CD4-positive, alpha-beta T cell (primary cell): ENCODE measurements around the gene DPEP2NB. TPM values are rescaled to one million over a fixed set of nuclear protein-coding genes. Genes with fewer than 3 reads are reported as not detected.

Experiments
- ATAC-seq: fragments of 200-7000 bp; cut with Tn5 transposase; one replicate; pipeline ENCODE4 v1.10.0; 2022; ENCODE audit warnings: mild to moderate bottlenecking; ENCODE audit not compliant: poor library complexity
- CTCF ChIA-PET: fragments of 350-600 bp; sonication (Branson Sonifier 250); formaldehyde crosslinking; loops from one replicate; lab custom pipeline; 2021; ENCODE audit warnings: antibody characterized with exemption, inconsistent platforms; lab: Charles Lee
- POLR2A ChIA-PET: fragments of 350-600 bp; sonication (Branson Sonifier 250); formaldehyde crosslinking; loops from one replicate; lab custom pipeline; 2021; ENCODE audit warnings: antibody characterized with exemption, inconsistent platforms; lab: Charles Lee
- DNase-seq, 14 experiments: peaks; one replicate each; pipeline ENCODE4 v3.0.0-alpha.2; 2013 to 2020; ENCODE audit warnings: mixed read lengths in 2 of 14
- H3K27ac ChIP-seq, 2 donors: one replicate each; pipeline versions ENCODE4 v1.5.1 to v1.7.0; 2013; ENCODE audit warnings: low read length in 2 of 2, low read depth in 1 of 2, mild to moderate bottlenecking in 1 of 2
- H3K27me3 ChIP-seq, 2 experiments: 1 replicate in 1 of 2; 2 replicates in 1 of 2; pipeline versions ENCODE4 v1.6.1 to v1.7.0; 2013; ENCODE audit warnings: low read length in 2 of 2, control low read depth in 1 of 2, mild to moderate bottlenecking in 1 of 2, moderate library complexity in 1 of 2; ENCODE audit not compliant: insufficient read depth in 2 of 2, control insufficient read depth in 1 of 2
- H3K36me3 ChIP-seq: one replicate; pipeline ENCODE4 v1.6.1; 2013; ENCODE audit warnings: low read length, control low read depth; ENCODE audit not compliant: insufficient read depth
- H3K4me1 ChIP-seq: one replicate; pipeline ENCODE4 v1.6.1; 2013; ENCODE audit warnings: low read length, control low read depth; ENCODE audit not compliant: insufficient read depth
- H3K4me3 ChIP-seq: one replicate; pipeline ENCODE4 v1.5.1; 2013; ENCODE audit warnings: mild to moderate bottlenecking, low read length, moderate library complexity
- H3K9me3 ChIP-seq, 2 experiments: 1 replicate in 1 of 2; 2 replicates in 1 of 2; pipeline versions ENCODE4 v1.6.1 to v1.7.0; 2013; ENCODE audit warnings: low read length in 2 of 2, mild to moderate bottlenecking in 2 of 2, control low read depth in 1 of 2, moderate library complexity in 1 of 2; ENCODE audit not compliant: control insufficient read depth in 1 of 2, insufficient read depth in 1 of 2
- H3K27ac Mint-ChIP-seq: one replicate; pipeline ENCODE4 v1.8.0; 2020; ENCODE audit warnings: mixed read lengths
- H3K27me3 Mint-ChIP-seq: one replicate; pipeline ENCODE4 v1.8.0; 2021; ENCODE audit warnings: mixed read lengths
- H3K36me3 Mint-ChIP-seq: one replicate; pipeline ENCODE4 v1.8.0; 2021; ENCODE audit warnings: low read depth, mixed read lengths
- H3K4me1 Mint-ChIP-seq: one replicate; pipeline ENCODE4 v1.8.0; 2021; ENCODE audit warnings: low read depth, mixed read lengths
- H3K4me3 Mint-ChIP-seq: one replicate; pipeline ENCODE4 v1.8.0; 2020; ENCODE audit warnings: mild to moderate bottlenecking, mixed read lengths
- H3K9me3 Mint-ChIP-seq: one replicate; pipeline ENCODE4 v1.8.0; 2020; ENCODE audit warnings: mixed read lengths
- intact Hi-C, 2 experiments: fragments of 100-400 bp; cut with DNase I in 1 of 2; cut with micrococcal nuclease in 1 of 2; formaldehyde crosslinking; loops; one replicate each; pipeline versions ENCODE4 v1.15.1 to v1.9.0; 2023 to 2025; cut with DNase I, micrococcal nuclease
- total RNA-seq, 174 experiments: library from RNA in 2 of 174; stranded (reverse) in 2 of 174; gene quantifications; one replicate each; pipeline ENCODE4 v1.2.3 and lab custom pipeline; 2021 to 2026
- TF ChIP-seq, protein P1 (sequence below): fragments of 200-600 bp; IDR thresholded peaks from one replicate; pipeline ENCODE4 v1.8.0; 2022; ENCODE audit warnings: antibody characterized with exemption, mild to moderate bottlenecking

The DPEP2NB gene
- total RNA-seq, 2 experiments from 2014 or later: not detected

DNA sequence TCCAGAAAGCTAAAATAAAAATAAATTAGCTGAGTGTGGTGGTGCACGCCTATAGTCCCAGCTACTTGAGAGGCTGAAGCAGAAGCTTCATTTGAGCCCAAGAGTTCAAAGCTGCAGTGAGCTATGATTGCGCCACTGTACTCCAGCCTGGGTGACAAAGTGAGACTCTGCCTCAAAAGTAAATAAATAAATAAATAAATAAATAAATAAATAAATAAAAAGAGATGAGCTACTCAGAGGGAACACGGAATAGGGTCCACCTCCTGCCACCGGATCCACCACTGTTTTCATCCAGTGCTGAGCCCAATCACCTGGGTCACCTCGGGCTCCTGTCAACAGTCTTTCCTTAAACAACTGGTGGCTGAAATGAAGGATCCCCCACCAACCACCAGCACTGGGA, 28.8 kb downstream of the DPEP2NB start:
- H3K27ac Mint-ChIP-seq: no peak overlapping the region
- H3K27me3 ChIP-seq: no peaks in the 10 kb centered on the region
- intact Hi-C loops: no loop called here
- ATAC-seq (no peak), DNase-seq (no peak)
- peaks cover 23% of the 10 kb centered on the region for H3K4me1 ChIP-seq
- CTCF ChIA-PET: interaction anchor here (2.5 kb wide), 1 partner anchor 54 kb away, joined by 11 read pairs; no protein-coding TSS in a partner anchor
- peaks cover 9% of the 10 kb centered on the region for H3K36me3 Mint-ChIP-seq
- peaks cover 29% of the 10 kb centered on the region for H3K4me1 Mint-ChIP-seq
- H3K9me3 Mint-ChIP-seq: no peaks in the 10 kb centered on the region
- H3K36me3 ChIP-seq: peaks cover 11% of the 10 kb centered on the region
- no peak overlapping the region for H3K4me3 ChIP-seq
- no peaks in the 10 kb centered on the region for H3K9me3 ChIP-seq
- POLR2A ChIA-PET: interaction anchor here (0.7 to 5.1 kb wide), 6 partner anchors 10 to 98 kb away, joined by 3 to 23 read pairs (median 4); partner anchors contain the start of genes NFATC3 and PSMB10
- TF ChIP-seq, protein P1, sequence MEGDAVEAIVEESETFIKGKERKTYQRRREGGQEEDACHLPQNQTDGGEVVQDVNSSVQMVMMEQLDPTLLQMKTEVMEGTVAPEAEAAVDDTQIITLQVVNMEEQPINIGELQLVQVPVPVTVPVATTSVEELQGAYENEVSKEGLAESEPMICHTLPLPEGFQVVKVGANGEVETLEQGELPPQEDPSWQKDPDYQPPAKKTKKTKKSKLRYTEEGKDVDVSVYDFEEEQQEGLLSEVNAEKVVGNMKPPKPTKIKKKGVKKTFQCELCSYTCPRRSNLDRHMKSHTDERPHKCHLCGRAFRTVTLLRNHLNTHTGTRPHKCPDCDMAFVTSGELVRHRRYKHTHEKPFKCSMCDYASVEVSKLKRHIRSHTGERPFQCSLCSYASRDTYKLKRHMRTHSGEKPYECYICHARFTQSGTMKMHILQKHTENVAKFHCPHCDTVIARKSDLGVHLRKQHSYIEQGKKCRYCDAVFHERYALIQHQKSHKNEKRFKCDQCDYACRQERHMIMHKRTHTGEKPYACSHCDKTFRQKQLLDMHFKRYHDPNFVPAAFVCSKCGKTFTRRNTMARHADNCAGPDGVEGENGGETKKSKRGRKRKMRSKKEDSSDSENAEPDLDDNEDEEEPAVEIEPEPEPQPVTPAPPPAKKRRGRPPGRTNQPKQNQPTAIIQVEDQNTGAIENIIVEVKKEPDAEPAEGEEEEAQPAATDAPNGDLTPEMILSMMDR: no peak
- H3K4me3 Mint-ChIP-seq: no peak overlapping the region
- H3K27me3 Mint-ChIP-seq: no peaks in the 10 kb centered on the region
- no peak overlapping the region for H3K27ac ChIP-seq

DNA sequence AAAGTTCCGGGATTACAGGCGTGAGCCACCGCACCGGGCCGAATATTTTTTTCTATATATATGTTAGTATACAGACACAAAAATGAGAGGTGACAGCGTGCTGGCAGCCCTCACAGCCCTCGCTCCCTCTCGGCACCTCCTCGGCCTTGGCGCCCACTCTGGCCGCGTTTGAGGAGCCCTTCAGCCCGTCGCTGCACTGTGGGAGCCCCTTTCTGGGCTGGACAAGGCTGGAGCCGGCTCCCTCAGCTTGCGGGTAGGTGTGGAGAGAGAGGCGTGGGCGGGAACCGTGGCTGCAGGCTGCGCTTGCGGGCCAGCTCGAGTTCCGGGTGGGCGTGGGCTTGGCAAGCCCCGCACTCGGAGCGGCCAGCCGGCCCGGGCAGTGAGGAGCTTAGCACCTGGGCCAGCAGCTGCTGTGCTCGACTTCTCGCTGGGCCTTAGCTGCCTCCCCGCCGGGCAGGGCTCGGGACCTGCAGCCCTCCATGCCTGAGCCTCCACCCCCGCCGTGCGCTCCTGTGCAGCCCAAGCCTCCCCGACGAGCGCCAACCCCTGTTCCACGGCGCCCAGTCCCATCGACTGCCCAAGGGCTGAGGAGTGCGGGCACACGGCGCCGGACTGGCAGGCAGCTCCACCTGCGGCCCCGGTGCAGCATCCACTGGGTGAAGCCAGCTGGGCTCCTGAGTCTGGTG, 33.6 kb downstream of the DPEP2NB start:
- no peak overlapping the region for H3K4me3 ChIP-seq
- H3K36me3 ChIP-seq: no peaks in the 10 kb centered on the region
- ChIA-PET POLR2A (interaction anchor here (1.0 to 2.7 kb wide), 4 partner anchors 10 to 41 kb away, joined by 3 to 16 read pairs (median 5); partner anchors contain the start of genes DDX28, DUS2 and SLC12A4), CTCF (interaction anchor here (1.9 to 2.2 kb wide), 2 partner anchors 59 to 165 kb away, joined by 3 to 4 read pairs; no protein-coding TSS in a partner anchor)
- Mint-ChIP-seq H3K36me3 (no peaks in the 10 kb centered on the region), H3K27ac (no peak overlapping the region), H3K27me3 (no peaks in the 10 kb centered on the region), H3K4me3 (no peak overlapping the region), H3K4me1 (peaks cover 24% of the 10 kb centered on the region), H3K9me3 (no peaks in the 10 kb centered on the region)
- H3K4me1 ChIP-seq: peaks cover 23% of the 10 kb centered on the region
- H3K27me3 ChIP-seq: no peaks in the 10 kb centered on the region
- intact Hi-C loops: loop anchor here in 1 of 2 experiments (2.0 kb wide), 1 partner anchor 13 kb away; the partner anchor contains the start of gene SLC12A4
- H3K9me3 ChIP-seq: no peaks in the 10 kb centered on the region
- ATAC-seq: no peak
- H3K27ac ChIP-seq: no peak overlapping the region
- TF ChIP-seq, protein P1: no peak
- no peak for DNase-seq

DNA sequence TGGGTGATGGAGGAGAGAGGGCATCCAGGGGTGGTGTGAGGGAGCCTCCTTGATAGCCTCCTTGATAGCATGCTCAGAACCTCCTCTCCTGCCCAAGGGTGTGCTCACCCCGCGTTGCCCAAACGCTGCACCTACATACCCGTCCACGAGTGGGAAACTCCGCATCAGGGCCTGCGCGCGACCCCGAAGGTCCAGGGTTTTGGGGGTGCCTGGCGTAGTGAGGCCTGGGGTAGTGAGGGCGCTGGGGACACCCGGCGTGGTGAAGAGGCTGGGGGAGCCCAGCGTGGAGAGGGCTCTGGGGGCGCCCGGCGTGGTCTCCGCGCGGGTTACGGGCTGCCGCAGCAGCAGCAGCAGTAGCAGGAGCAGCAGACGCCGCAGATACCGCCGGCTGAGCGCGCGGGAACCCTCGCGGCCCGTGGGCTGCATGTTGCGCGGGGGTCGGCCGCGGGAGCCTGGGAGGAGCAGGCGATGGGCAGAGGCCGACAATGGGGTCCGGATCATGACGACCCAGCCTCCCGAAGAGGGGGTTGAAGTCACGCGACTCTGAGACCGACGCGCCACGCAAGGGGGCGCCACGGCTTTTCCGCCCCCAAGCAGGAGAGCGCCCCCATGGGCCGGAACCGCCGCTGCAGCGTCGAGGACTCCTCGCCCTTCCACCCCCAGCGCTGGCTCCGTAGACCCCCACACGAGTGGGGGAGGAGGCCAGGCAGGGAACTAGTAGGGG, 35.6 kb downstream of the DPEP2NB start, which contains the start of gene DPEP3:
Gene DPEP3, minus strand, starts transcription at position 545 of the 724 bp plus-strand sequence. Its CDS starts 119 bp downstream, at position 426.
- no peak within 1 kb of the TSS for H3K4me3 ChIP-seq
- H3K36me3 Mint-ChIP-seq: no peaks in the 10 kb centered on the region
- POLR2A ChIA-PET: no interaction called here
- H3K4me1 Mint-ChIP-seq: peaks cover 23% of the 10 kb centered on the region
- no peaks in the 10 kb centered on the region for H3K36me3 ChIP-seq
- intact Hi-C loops: no loop called here
- DNase-seq: peak in 2 of 14 experiments; percentile 31 to 49
- H3K9me3 ChIP-seq: no peaks in the 10 kb centered on the region
- CTCF ChIA-PET: interaction anchor here (1.9 kb wide), 1 partner anchor 163 kb away, joined by 3 read pairs; no protein-coding TSS in a partner anchor
- no peak within 1 kb of the TSS for H3K27ac Mint-ChIP-seq
- H3K9me3 Mint-ChIP-seq: no peaks in the 10 kb centered on the region
- no peaks in the 10 kb centered on the region for H3K27me3 Mint-ChIP-seq
- TF ChIP-seq, protein P1: no peak
- peaks cover 23% of the 10 kb centered on the region for H3K4me1 ChIP-seq
- no peak within 1 kb of the TSS for H3K27ac ChIP-seq
- no peak for ATAC-seq
- H3K27me3 ChIP-seq: no peaks in the 10 kb centered on the region
- no peak within 1 kb of the TSS for H3K4me3 Mint-ChIP-seq
